ENCODE measurements around the gene LRRN3. TPM values are rescaled to one million over a fixed set of nuclear protein-coding genes. Genes with fewer than 3 reads are reported as not detected.

LRRN3 gene
- total RNA-seq, 1 donor from 2014 or later, result 6.1 TPM

- Histone ChIP-seq H3K4me1 (no peaks in the 10 kb centered on the region), H3K4me3 (no peak overlapping the region), H3K27me3 (ENCODE audit: low read depth) (no peaks in the 10 kb centered on the region), H3K9me3 (no peaks in the 10 kb centered on the region), H3K27ac (no peak overlapping the region), H3K36me3 (no peaks in the 10 kb centered on the region)
- TF ChIP-seq CTCF (IDR thresholded peaks at IDR 0.05), result no peak
- DNase-seq, result no peak
- no peak for ATAC-seq
- intact Hi-C loops (cut with DNase I), result no loop called here
Observed at GRCh38 chr7:111056371-111056770, 34.6 kb upstream of the LRRN3 start.

GRCh38 chr7:111057066-111057465 is 33.9 kb upstream of the LRRN3 start:
- H3K27me3 ChIP-seq (ENCODE audit: low read depth), result no peaks in the 10 kb centered on the region
- H3K4me3 ChIP-seq, result no peak overlapping the region
- intact Hi-C loops (cut with DNase I), result no loop called here
- ATAC-seq, result no peak
- H3K27ac ChIP-seq, result no peak overlapping the region
- no peaks in the 10 kb centered on the region for H3K36me3 ChIP-seq
- DNase-seq, result no peak
- no peaks in the 10 kb centered on the region for H3K4me1 ChIP-seq
- no peaks in the 10 kb centered on the region for H3K9me3 ChIP-seq
- TF ChIP-seq CTCF (IDR thresholded peaks at IDR 0.05), result no peak

- Histone ChIP-seq H3K9me3 (no peaks in the 10 kb centered on the region), H3K4me3 (no peak overlapping the region), H3K4me1 (no peaks in the 10 kb centered on the region), H3K27me3 (ENCODE audit: low read depth) (no peaks in the 10 kb centered on the region), H3K36me3 (no peaks in the 10 kb centered on the region), H3K27ac (no peak overlapping the region)
- no peak for DNase-seq
- TF ChIP-seq CTCF (IDR thresholded peaks at IDR 0.05), result no peak
- ATAC-seq, result no peak
- intact Hi-C loops (cut with DNase I), result no loop called here
Observed at GRCh38 chr7:111059833-111060232, 31.1 kb upstream of the LRRN3 start.

- no peak for ATAC-seq
- H3K27me3 ChIP-seq (ENCODE audit: low read depth), result no peaks in the 10 kb centered on the region
- intact Hi-C loops (cut with DNase I), result no loop called here
Observed at GRCh38 chr7:111063166-111063565, 27.8 kb upstream of the LRRN3 start.

GRCh38 chr7:111067251-111067650 is 23.7 kb upstream of the LRRN3 start:
- no peak overlapping the region for H3K4me3 ChIP-seq
- no peaks in the 10 kb centered on the region for H3K4me1 ChIP-seq
- H3K27me3 ChIP-seq (ENCODE audit: low read depth), result no peaks in the 10 kb centered on the region
- H3K36me3 ChIP-seq, result no peaks in the 10 kb centered on the region
- H3K27ac ChIP-seq, result no peak overlapping the region
- intact Hi-C loops (cut with DNase I), result no loop called here
- DNase-seq, result no peak
- no peaks in the 10 kb centered on the region for H3K9me3 ChIP-seq
- no peak for ATAC-seq
- TF ChIP-seq CTCF (IDR thresholded peaks at IDR 0.05), result no peak

More at GRCh38 chr7:111063166-111063565, 27.8 kb upstream of the LRRN3 start:
- Histone ChIP-seq H3K36me3 (no peaks in the 10 kb centered on the region), H3K4me3 (no peak overlapping the region), H3K9me3 (no peaks in the 10 kb centered on the region), H3K4me1 (no peaks in the 10 kb centered on the region), H3K27ac (no peak overlapping the region)
- no peak for TF ChIP-seq CTCF (IDR thresholded peaks at IDR 0.05)
- no peak for DNase-seq

- no peaks in the 10 kb centered on the region for H3K27me3 ChIP-seq (ENCODE audit: low read depth)
- ATAC-seq, result no peak
- H3K9me3 ChIP-seq, result no peaks in the 10 kb centered on the region
- TF ChIP-seq CTCF (IDR thresholded peaks at IDR 0.05), result no peak
- DNase-seq, result no peak
- H3K36me3 ChIP-seq, result no peaks in the 10 kb centered on the region
- intact Hi-C loops (cut with DNase I), result no loop called here
- H3K4me3 ChIP-seq, result no peak overlapping the region
- no peak overlapping the region for H3K27ac ChIP-seq
- H3K4me1 ChIP-seq, result no peaks in the 10 kb centered on the region
Observed at GRCh38 chr7:111067682-111068081, 23.2 kb upstream of the LRRN3 start.

All from lower lobe of right lung (tissue), 2 donors.